Glutamatergic neuron (in vitro differentiated cells): ENCODE measurements around the gene WWTR1. TPM values are rescaled to one million over a fixed set of nuclear protein-coding genes. Genes with fewer than 3 reads are reported as not detected.

ENCODE experiments used
- DNase-seq: peaks from one replicate; pipeline ENCODE4 v3.0.0; 2022
- H3K27ac Mint-ChIP-seq: one replicate; pipeline ENCODE4 v1.8.0; 2020; ENCODE audit warnings: mild to moderate bottlenecking, mixed read lengths, inconsistent platforms; ENCODE audit not compliant: unreplicated experiment
- H3K27me3 Mint-ChIP-seq: one replicate; pipeline ENCODE4 v1.8.0; 2020; ENCODE audit warnings: mild to moderate bottlenecking, moderate library complexity, mixed read lengths, inconsistent platforms; ENCODE audit not compliant: unreplicated experiment
- H3K36me3 Mint-ChIP-seq: one replicate; pipeline ENCODE4 v1.8.0; 2020; ENCODE audit warnings: mild to moderate bottlenecking, mixed read lengths, inconsistent platforms; ENCODE audit not compliant: unreplicated experiment
- H3K4me1 Mint-ChIP-seq: one replicate; pipeline ENCODE4 v1.8.0; 2020; ENCODE audit warnings: mild to moderate bottlenecking, low read depth, mixed read lengths, inconsistent platforms; ENCODE audit not compliant: unreplicated experiment
- H3K4me3 Mint-ChIP-seq: one replicate; pipeline ENCODE4 v1.8.0; 2020; ENCODE audit warnings: mild to moderate bottlenecking, mixed read lengths, inconsistent platforms; ENCODE audit not compliant: unreplicated experiment
- H3K9me3 Mint-ChIP-seq: one replicate; pipeline ENCODE4 v1.8.0; 2020; ENCODE audit warnings: mild to moderate bottlenecking, moderate library complexity, mixed read lengths, inconsistent platforms; ENCODE audit not compliant: unreplicated experiment
- CTCF ChIP-seq: fragments of 200-600 bp; sonication (generic); IDR thresholded peaks from one replicate; pipeline ENCODE4 v1.5.0; 2021; ENCODE audit not compliant: partially characterized antibody, unreplicated experiment
- total RNA-seq: library from RNA; stranded (reverse); fragmentation: NEBNext Ultra II Directional; extraction: Animal tissue kit (Norgen Biotek cat#: 25700); gene quantifications from one replicate; pipeline ENCODE4 v1.2.1, GENCODE V29; 2021; ENCODE audit not compliant: unreplicated experiment

Gene WWTR1
- total RNA-seq, 1 donor from 2014 or later = 2.3 TPM

DNA sequence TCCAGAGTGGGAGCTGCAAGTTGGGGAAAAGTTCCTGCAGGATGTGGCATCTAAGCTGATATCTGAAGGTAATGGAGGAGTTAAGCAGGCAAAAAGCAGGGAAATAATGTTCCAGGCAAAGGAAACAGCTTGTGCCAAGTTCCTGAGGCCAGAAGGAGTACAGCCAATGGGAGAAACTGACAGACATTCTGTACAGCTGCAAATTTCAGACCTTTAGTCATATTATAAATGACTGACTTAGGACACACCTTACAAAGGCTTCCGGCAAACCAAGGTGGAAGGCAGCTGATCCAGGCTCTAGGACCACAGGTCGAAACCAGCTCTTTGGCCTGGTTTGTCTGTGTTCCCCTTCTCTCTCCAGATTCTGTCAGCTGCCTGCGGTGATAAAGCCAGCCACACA, 9.3 kb downstream of the WWTR1 start:
- Mint-ChIP-seq H3K4me1 (no peaks in the 10 kb centered on the region), H3K36me3 (no peaks in the 10 kb centered on the region), H3K9me3 (peaks cover 3% of the 10 kb centered on the region), H3K4me3 (no peak overlapping the region), H3K27me3 (peaks cover 4% of the 10 kb centered on the region), H3K27ac (no peak overlapping the region)
- no peak for DNase-seq
- TF ChIP-seq CTCF = no peak

GRCh38 chr3:149647812-149648211, 10.0 kb downstream of the WWTR1 start:
- no peak overlapping the region for H3K4me3 Mint-ChIP-seq
- H3K9me3 Mint-ChIP-seq = peaks cover 3% of the 10 kb centered on the region
- no peak overlapping the region for H3K27ac Mint-ChIP-seq
- H3K36me3 Mint-ChIP-seq = no peaks in the 10 kb centered on the region
- TF ChIP-seq CTCF = no peak
- no peaks in the 10 kb centered on the region for H3K4me1 Mint-ChIP-seq
- H3K27me3 Mint-ChIP-seq = peaks cover 4% of the 10 kb centered on the region
- no peak for DNase-seq

DNA sequence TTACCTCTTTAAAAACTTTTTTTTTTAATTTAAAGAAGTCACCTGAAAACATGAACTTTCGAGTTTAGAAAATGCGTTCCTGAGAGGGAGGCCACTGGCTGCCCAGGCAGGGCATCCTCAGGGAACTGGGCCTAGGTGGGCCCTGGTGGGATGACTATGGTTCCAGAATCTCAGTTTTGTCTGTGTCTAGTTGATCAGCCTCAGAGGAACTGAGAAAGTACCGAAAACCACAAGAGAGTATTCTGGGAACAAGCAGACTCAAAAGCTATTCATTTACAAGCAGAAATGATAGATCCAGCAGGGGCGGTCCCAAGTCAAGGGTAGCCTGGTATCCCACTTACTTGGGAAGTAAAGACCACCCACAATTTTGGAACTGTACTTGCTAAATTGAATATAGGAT, 10.5 kb downstream of the WWTR1 start:
- Mint-ChIP-seq H3K36me3 (no peaks in the 10 kb centered on the region), H3K4me3 (no peak overlapping the region), H3K9me3 (peaks cover 3% of the 10 kb centered on the region), H3K4me1 (no peaks in the 10 kb centered on the region), H3K27ac (no peak overlapping the region), H3K27me3 (peaks cover 4% of the 10 kb centered on the region)
- no peak for TF ChIP-seq CTCF
- DNase-seq = no peak

DNA sequence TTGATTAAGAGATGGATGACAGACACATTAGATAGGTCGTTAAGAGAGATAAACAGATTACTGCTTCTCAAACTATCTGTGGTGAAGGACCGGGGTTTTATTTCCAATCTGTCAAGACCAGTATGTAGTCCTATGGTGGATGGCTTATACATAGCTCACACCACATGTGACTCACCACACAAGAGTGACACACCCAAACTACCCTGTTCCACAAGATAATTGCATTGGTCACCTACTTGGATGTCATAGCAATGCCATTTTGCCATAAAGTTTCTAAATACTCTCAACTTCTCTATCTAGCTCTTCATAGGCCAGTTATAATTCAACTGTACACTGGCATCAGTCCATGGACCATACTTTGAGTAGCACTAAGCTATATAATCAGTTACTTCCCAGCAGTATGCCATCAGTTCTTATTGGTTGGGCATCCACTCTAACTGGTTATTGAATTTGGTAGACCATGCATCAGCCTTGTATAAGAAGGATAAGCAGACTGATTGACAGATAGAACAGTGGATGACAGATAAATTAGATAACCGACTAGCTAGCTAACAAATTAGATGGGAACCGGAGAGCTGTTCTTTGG, 11.6 kb downstream of the WWTR1 start:
- TF ChIP-seq CTCF = no peak
- Mint-ChIP-seq H3K4me3 (no peak overlapping the region), H3K9me3 (peaks cover 3% of the 10 kb centered on the region), H3K36me3 (no peaks in the 10 kb centered on the region), H3K27me3 (peaks cover 3% of the 10 kb centered on the region), H3K4me1 (no peaks in the 10 kb centered on the region), H3K27ac (no peak overlapping the region)
- no peak for DNase-seq

- Mint-ChIP-seq H3K27me3 (no peaks in the 10 kb centered on the region), H3K9me3 (peaks cover 3% of the 10 kb centered on the region), H3K36me3 (no peaks in the 10 kb centered on the region), H3K27ac (no peak overlapping the region), H3K4me3 (no peak overlapping the region), H3K4me1 (no peaks in the 10 kb centered on the region)
- TF ChIP-seq CTCF = no peak
- no peak for DNase-seq
Measured at GRCh38 chr3:149643963-149644362, 13.9 kb downstream of the WWTR1 start.
